ENCODE measurements around the gene ZFP1.

GRCh38 chr16:75108792-75109731, 39.3 kb upstream of the ZFP1 start:
- TF ChIP-seq, protein P1, sequence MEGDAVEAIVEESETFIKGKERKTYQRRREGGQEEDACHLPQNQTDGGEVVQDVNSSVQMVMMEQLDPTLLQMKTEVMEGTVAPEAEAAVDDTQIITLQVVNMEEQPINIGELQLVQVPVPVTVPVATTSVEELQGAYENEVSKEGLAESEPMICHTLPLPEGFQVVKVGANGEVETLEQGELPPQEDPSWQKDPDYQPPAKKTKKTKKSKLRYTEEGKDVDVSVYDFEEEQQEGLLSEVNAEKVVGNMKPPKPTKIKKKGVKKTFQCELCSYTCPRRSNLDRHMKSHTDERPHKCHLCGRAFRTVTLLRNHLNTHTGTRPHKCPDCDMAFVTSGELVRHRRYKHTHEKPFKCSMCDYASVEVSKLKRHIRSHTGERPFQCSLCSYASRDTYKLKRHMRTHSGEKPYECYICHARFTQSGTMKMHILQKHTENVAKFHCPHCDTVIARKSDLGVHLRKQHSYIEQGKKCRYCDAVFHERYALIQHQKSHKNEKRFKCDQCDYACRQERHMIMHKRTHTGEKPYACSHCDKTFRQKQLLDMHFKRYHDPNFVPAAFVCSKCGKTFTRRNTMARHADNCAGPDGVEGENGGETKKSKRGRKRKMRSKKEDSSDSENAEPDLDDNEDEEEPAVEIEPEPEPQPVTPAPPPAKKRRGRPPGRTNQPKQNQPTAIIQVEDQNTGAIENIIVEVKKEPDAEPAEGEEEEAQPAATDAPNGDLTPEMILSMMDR (IDR thresholded peaks at IDR 0.05) = no peak
- TF ChIP-seq POLR2AphosphoS5 (IDR thresholded peaks at IDR 0.05; ENCODE audit: low read depth, low read length) (peak; percentile 75; the same call in 1 of the 2 replicates), NRF1 (IDR thresholded peaks at IDR 0.05; ENCODE audit: low read depth, low read length) (no peak), GABPA (IDR thresholded peaks at IDR 0.05; ENCODE audit: low read depth) (no peak), YY1 (IDR thresholded peaks at IDR 0.05; ENCODE audit: low read depth) (peak; percentile 45; the same call in 1 of the 2 replicates), USF1 (IDR thresholded peaks at IDR 0.05; ENCODE audit: borderline replicate concordance, low read depth) (no peak), EZH2phosphoT487 (IDR thresholded peaks at IDR 0.05; ENCODE audit: borderline replicate concordance, low read depth) (no peak), MEF2A (IDR thresholded peaks at IDR 0.05; ENCODE audit: borderline replicate concordance, low read depth) (no peak; the same call in 1 of the 2 replicates), SMC3 (IDR thresholded peaks at IDR 0.05; ENCODE audit: low read depth, low read length) (no peak), SIN3A (IDR thresholded peaks at IDR 0.05; ENCODE audit: borderline replicate concordance, low read depth, low read length) (peak; percentile 50; the same call in 1 of the 2 replicates)
- TF ChIP-seq, protein P2, sequence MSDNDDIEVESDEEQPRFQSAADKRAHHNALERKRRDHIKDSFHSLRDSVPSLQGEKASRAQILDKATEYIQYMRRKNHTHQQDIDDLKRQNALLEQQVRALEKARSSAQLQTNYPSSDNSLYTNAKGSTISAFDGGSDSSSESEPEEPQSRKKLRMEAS (IDR thresholded peaks at IDR 0.05; ENCODE audit: low read depth) = peak; percentile 97
- TF ChIP-seq, protein P3, sequence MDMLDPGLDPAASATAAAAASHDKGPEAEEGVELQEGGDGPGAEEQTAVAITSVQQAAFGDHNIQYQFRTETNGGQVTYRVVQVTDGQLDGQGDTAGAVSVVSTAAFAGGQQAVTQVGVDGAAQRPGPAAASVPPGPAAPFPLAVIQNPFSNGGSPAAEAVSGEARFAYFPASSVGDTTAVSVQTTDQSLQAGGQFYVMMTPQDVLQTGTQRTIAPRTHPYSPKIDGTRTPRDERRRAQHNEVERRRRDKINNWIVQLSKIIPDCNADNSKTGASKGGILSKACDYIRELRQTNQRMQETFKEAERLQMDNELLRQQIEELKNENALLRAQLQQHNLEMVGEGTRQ (IDR thresholded peaks at IDR 0.05; ENCODE audit: borderline replicate concordance, low read depth, low read length) = no peak
- TF ChIP-seq, protein P4, sequence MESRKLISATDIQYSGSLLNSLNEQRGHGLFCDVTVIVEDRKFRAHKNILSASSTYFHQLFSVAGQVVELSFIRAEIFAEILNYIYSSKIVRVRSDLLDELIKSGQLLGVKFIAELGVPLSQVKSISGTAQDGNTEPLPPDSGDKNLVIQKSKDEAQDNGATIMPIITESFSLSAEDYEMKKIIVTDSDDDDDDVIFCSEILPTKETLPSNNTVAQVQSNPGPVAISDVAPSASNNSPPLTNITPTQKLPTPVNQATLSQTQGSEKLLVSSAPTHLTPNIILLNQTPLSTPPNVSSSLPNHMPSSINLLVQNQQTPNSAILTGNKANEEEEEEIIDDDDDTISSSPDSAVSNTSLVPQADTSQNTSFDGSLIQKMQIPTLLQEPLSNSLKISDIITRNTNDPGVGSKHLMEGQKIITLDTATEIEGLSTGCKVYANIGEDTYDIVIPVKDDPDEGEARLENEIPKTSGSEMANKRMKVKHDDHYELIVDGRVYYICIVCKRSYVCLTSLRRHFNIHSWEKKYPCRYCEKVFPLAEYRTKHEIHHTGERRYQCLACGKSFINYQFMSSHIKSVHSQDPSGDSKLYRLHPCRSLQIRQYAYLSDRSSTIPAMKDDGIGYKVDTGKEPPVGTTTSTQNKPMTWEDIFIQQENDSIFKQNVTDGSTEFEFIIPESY (IDR thresholded peaks at IDR 0.05; ENCODE audit: borderline replicate concordance, low read depth) = no peak

Data from SK-N-SH (cell line).